Breast epithelium (tissue), 4 donors: Measurements from ENCODE around the gene PARD3B. TPM values are rescaled to one million over a fixed set of nuclear protein-coding genes. Genes with fewer than 3 reads are reported as not detected.

Source experiments
- DNase-seq, 2 donors: peaks; one replicate each; pipeline ENCODE4 v3.0.0-alpha.2; 2019; ENCODE audit warnings: low spot score in 2 of 2
- H3K27ac ChIP-seq, 2 donors: fragments of 200-600 bp; sonication (generic) in 1 of 2; one replicate each; pipeline ENCODE4 v1.5.1; 2016 to 2019; ENCODE audit warnings: mild to moderate bottlenecking in 1 of 2
- H3K27me3 ChIP-seq, 2 donors: fragments of 200-600 bp; sonication (generic) in 1 of 2; one replicate each; pipeline versions ENCODE4 v1.5.1 to v1.6.0; 2017 to 2019; ENCODE audit warnings: control low read depth in 1 of 2, mild to moderate bottlenecking in 1 of 2
- H3K36me3 ChIP-seq: fragments of 200-600 bp; one replicate; pipeline ENCODE4 v1.5.1; 2019
- H3K4me1 ChIP-seq, 2 donors: fragments of 200-600 bp; sonication (generic); one replicate each; pipeline ENCODE4 v1.5.1; 2016 to 2019; ENCODE audit warnings: control low read depth in 1 of 2
- H3K4me3 ChIP-seq, 3 donors: fragments of 200-600 bp; sonication (generic); 1 replicate in 2 of 3; 2 replicates in 1 of 3; pipeline ENCODE4 v1.5.1; 2016 to 2019; ENCODE audit warnings: mild to moderate bottlenecking in 3 of 3, moderate library complexity in 2 of 3
- H3K9me3 ChIP-seq, 2 donors: fragments of 200-600 bp; sonication (generic) in 1 of 2; one replicate each; pipeline ENCODE4 v1.5.1; 2016 to 2019; ENCODE audit warnings: control low read depth in 1 of 2
- POLR2A ChIP-seq: fragments of 450-650 bp; IDR thresholded peaks from one replicate; pipeline ENCODE4 v1.6.1; 2016; ENCODE audit warnings: antibody characterized with exemption, mild to moderate bottlenecking, moderate library complexity
- POLR2AphosphoS5 ChIP-seq, 3 donors: sonication (generic); formaldehyde crosslinking; IDR thresholded peaks; one replicate each; pipeline ENCODE4 v1.6.1; 2017; ENCODE audit warnings: antibody characterized with exemption in 3 of 3
- intact Hi-C: fragments of 100-400 bp; cut with DNase I; formaldehyde crosslinking; loops from one replicate; pipeline ENCODE4 v1.15.1; 2023; ENCODE audit warnings: low total_unique reads
- total RNA-seq, 3 donors: library from RNA; depleted of rRNA; stranded (reverse); fragments of >200 nt; gene quantifications; one replicate each; pipeline ENCODE4 v1.1.0, GENCODE V29; 2016
- TF ChIP-seq, protein P1 (sequence below), 3 donors: fragments of 450-650 bp; IDR thresholded peaks; one replicate each; pipeline ENCODE4 v1.5.1; 2016 to 2017; ENCODE audit warnings: antibody characterized with exemption in 3 of 3, mild to moderate bottlenecking in 3 of 3, moderate library complexity in 3 of 3

Gene PARD3B
- total RNA-seq, 3 donors from 2014 or later: 24.6 to 66.2 (median 25.9) TPM

DNA sequence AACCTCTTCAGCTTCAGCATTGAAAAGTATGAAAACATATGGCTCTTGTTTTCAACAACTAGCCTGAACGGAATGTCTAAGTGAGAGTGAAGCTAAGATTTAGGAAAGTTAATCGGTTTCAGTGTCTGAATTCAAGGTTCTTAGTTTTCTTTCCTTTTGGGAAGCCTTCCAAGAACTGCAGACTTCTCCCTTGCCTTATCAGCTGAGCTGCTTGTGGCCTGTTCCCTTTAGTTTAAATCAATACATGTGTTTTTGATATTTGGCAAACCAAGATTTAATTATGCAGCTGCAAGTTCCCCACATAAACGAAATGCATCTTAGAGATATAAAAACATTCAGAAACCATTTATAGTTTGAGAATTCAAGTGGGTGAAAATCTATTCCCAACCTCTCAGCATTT is 862.7 kb downstream of the PARD3B start:
- Histone ChIP-seq H3K36me3 (no peaks in the 10 kb centered on the region), H3K4me1 (no peaks in the 10 kb centered on the region), H3K4me3 (no peak overlapping the region), H3K27me3 (no peaks in the 10 kb centered on the region), H3K9me3 (no peaks in the 10 kb centered on the region), H3K27ac (no peak overlapping the region)
- DNase-seq: no peak
- TF ChIP-seq, protein P1, sequence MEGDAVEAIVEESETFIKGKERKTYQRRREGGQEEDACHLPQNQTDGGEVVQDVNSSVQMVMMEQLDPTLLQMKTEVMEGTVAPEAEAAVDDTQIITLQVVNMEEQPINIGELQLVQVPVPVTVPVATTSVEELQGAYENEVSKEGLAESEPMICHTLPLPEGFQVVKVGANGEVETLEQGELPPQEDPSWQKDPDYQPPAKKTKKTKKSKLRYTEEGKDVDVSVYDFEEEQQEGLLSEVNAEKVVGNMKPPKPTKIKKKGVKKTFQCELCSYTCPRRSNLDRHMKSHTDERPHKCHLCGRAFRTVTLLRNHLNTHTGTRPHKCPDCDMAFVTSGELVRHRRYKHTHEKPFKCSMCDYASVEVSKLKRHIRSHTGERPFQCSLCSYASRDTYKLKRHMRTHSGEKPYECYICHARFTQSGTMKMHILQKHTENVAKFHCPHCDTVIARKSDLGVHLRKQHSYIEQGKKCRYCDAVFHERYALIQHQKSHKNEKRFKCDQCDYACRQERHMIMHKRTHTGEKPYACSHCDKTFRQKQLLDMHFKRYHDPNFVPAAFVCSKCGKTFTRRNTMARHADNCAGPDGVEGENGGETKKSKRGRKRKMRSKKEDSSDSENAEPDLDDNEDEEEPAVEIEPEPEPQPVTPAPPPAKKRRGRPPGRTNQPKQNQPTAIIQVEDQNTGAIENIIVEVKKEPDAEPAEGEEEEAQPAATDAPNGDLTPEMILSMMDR (IDR thresholded peaks at IDR 0.05): no peak
- intact Hi-C loops: no loop called here

DNA sequence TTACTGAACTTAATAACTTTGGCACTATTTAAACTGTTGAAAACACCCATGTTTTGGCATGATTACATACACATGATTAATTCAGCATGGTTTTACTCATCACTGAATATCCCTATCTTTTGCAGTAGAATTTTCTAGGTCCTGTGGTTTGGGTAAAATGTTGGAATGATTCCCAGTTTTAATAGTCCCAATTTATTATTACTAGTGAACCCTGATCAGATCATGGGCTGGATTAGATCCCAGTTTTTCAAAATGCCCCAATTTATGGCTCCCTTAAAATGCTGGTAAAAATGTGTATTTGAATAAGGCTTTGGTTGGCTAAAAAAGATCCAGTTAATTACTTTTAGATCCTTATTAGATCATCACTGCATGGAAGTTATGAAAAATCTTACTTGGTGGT is 863.4 kb downstream of the PARD3B start:
- H3K9me3 ChIP-seq: no peaks in the 10 kb centered on the region
- TF ChIP-seq, protein P1 (IDR thresholded peaks at IDR 0.05): no peak
- TF ChIP-seq POLR2AphosphoS5 (IDR thresholded peaks at IDR 0.05): no peak
- TF ChIP-seq POLR2A: no peak
- H3K4me3 ChIP-seq: no peak overlapping the region
- no peaks in the 10 kb centered on the region for H3K4me1 ChIP-seq
- intact Hi-C loops: no loop called here
- peak overlapping the region in 1 of 2 donors; percentile 3 for H3K27ac ChIP-seq
- no peaks in the 10 kb centered on the region for H3K27me3 ChIP-seq
- H3K36me3 ChIP-seq: no peaks in the 10 kb centered on the region
- DNase-seq: no peak

DNA sequence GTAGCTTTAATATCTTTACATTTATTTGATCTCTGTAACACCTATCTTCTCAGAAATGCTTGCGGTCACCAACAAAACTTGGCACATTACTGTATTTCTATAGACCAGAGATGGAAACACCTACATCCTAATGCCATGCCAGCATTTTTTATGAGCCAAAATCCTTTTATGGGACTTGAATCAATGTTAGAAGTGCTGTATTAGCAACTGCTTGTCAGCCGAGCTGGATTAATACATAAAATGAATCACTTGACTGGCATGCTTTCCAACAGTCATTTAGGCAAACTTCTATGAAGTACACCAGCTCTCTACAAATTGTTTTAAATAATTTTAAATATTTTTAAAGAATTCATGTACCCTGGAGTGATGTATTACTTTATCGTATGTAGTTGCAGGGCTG is 864.1 kb downstream of the PARD3B start:
- H3K9me3 ChIP-seq: no peaks in the 10 kb centered on the region
- no peaks in the 10 kb centered on the region for H3K4me1 ChIP-seq
- TF ChIP-seq, protein P1 (IDR thresholded peaks at IDR 0.05): no peak
- TF ChIP-seq POLR2AphosphoS5 (IDR thresholded peaks at IDR 0.05) (no peak), POLR2A (no peak)
- H3K36me3 ChIP-seq: no peaks in the 10 kb centered on the region
- intact Hi-C loops: no loop called here
- no peak overlapping the region for H3K27ac ChIP-seq
- H3K4me3 ChIP-seq: no peak overlapping the region
- DNase-seq: no peak
- no peaks in the 10 kb centered on the region for H3K27me3 ChIP-seq

DNA sequence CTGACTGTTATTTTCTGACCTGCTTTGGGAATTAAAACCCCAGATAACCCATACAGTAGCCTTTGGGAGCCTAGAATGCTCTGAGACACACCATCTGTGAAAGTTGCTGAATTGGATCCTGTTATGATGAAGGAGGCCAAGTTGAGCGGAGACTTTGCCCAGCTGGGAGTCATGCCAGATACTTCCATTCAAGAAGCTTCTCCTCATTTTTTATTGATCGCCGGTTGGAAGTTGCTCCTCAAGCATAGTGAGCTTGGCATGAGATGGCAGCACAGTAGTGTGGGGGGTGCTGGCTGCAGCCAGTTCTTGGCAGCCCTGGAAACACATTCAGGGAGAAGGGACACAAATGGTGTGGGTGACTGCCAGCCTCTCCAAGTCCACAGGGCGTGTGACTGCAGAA is 866.3 kb downstream of the PARD3B start:
- no peaks in the 10 kb centered on the region for H3K36me3 ChIP-seq
- intact Hi-C loops: no loop called here
- H3K27ac ChIP-seq: no peak overlapping the region
- H3K4me3 ChIP-seq: no peak overlapping the region
- TF ChIP-seq POLR2A: no peak
- TF ChIP-seq, protein P1 (IDR thresholded peaks at IDR 0.05): no peak
- TF ChIP-seq POLR2AphosphoS5 (IDR thresholded peaks at IDR 0.05): no peak
- H3K4me1 ChIP-seq: no peaks in the 10 kb centered on the region
- H3K27me3 ChIP-seq: no peaks in the 10 kb centered on the region
- DNase-seq: no peak
- no peaks in the 10 kb centered on the region for H3K9me3 ChIP-seq

DNA sequence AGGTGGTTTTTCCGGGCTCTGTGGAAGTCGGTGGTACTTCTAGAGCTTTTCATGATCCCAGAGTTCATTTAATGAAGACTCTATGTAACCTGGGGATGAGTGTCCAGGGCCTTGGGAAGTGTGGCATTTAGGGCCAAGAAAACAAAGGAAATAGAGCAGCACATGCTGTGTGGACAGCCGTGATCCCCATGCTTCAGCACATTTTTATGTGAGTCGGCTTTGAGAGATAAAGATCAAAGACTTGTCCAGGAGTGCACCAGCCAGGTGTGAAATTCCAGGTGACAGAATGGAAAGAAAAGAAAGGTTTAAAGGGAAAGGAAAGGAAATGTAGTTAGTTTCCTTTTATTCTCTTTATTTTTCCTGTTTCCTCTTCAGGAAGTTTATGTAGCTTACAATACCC is 879.1 kb downstream of the PARD3B start:
- no peaks in the 10 kb centered on the region for H3K9me3 ChIP-seq
- TF ChIP-seq, protein P1 (IDR thresholded peaks at IDR 0.05): no peak
- TF ChIP-seq POLR2A (no peak), POLR2AphosphoS5 (IDR thresholded peaks at IDR 0.05) (no peak)
- no peaks in the 10 kb centered on the region for H3K36me3 ChIP-seq
- H3K27ac ChIP-seq: no peak overlapping the region
- H3K4me3 ChIP-seq: no peak overlapping the region
- H3K4me1 ChIP-seq: no peaks in the 10 kb centered on the region
- DNase-seq: no peak
- intact Hi-C loops: no loop called here
- H3K27me3 ChIP-seq: no peaks in the 10 kb centered on the region
